Mesendoderm (in vitro differentiated cells): ENCODE data around the gene SOD2.

Experiments
- DNase-seq: peaks from one replicate; pipeline ENCODE4 v3.0.0; 2013
- H2AK5ac ChIP-seq: 2 replicates; pipeline ENCODE4 v1.6.1; 2013; ENCODE audit warnings: low read length, inconsistent platforms
- H2BK120ac ChIP-seq: 2 replicates; pipeline ENCODE4 v1.6.1; 2013; ENCODE audit warnings: low read depth, mild to moderate bottlenecking, low read length, moderate library complexity, mixed read lengths
- H2BK15ac ChIP-seq: replicated peaks from 2 replicates; pipeline ENCODE4 v1.6.1; 2013; ENCODE audit warnings: low read depth, mild to moderate bottlenecking, moderate library complexity
- H2BK5ac ChIP-seq: 2 replicates; pipeline ENCODE4 v1.6.1; 2013; ENCODE audit warnings: low read length, inconsistent platforms
- H3K18ac ChIP-seq: 2 replicates; pipeline ENCODE4 v1.6.1; 2013; ENCODE audit warnings: mild to moderate bottlenecking, low read length, mixed read lengths
- H3K23ac ChIP-seq: one replicate; pipeline ENCODE4 v1.6.1; 2013; ENCODE audit warnings: low read length
- H3K27ac ChIP-seq: 2 replicates; pipeline ENCODE4 v1.5.1; 2013; ENCODE audit warnings: low read depth, mild to moderate bottlenecking, inconsistent platforms, low read length, moderate library complexity
- H3K27me3 ChIP-seq: 2 replicates; pipeline ENCODE4 v1.6.1; 2013; ENCODE audit warnings: low read length, control low read depth, mild to moderate bottlenecking, inconsistent platforms; ENCODE audit not compliant: insufficient read depth, poor library complexity
- H3K36me3 ChIP-seq: 2 replicates; pipeline ENCODE4 v1.6.1; 2013; ENCODE audit warnings: low read length, inconsistent platforms; ENCODE audit not compliant: control insufficient read depth, insufficient read depth
- H3K4ac ChIP-seq: one replicate; pipeline ENCODE4 v1.6.1; 2013; ENCODE audit warnings: low read depth, mild to moderate bottlenecking, low read length, moderate library complexity
- H3K4me1 ChIP-seq: 2 replicates; pipeline ENCODE4 v1.6.1; 2013; ENCODE audit warnings: low read depth, low read length, inconsistent platforms; ENCODE audit not compliant: control insufficient read depth
- H3K4me2 ChIP-seq: 2 replicates; pipeline ENCODE4 v1.6.1; 2013; ENCODE audit warnings: low read length
- H3K4me3 ChIP-seq: 2 replicates; pipeline ENCODE4 v1.5.1; 2013; ENCODE audit warnings: mild to moderate bottlenecking, low read length
- H3K56ac ChIP-seq: one replicate; pipeline ENCODE4 v1.6.1; 2013; ENCODE audit warnings: low read length
- H3K79me1 ChIP-seq: 2 replicates; pipeline ENCODE4 v1.6.1; 2013; ENCODE audit warnings: low read length, inconsistent platforms
- H3K79me2 ChIP-seq: 2 replicates; pipeline ENCODE4 v1.6.1; 2013; ENCODE audit warnings: mild to moderate bottlenecking, low read length; ENCODE audit not compliant: control insufficient read depth, insufficient read depth
- H3K9ac ChIP-seq: 2 replicates; pipeline ENCODE4 v1.6.1; 2013; ENCODE audit warnings: low read length, inconsistent platforms
- H4K5ac ChIP-seq: one replicate; pipeline ENCODE4 v1.6.1; 2013; ENCODE audit warnings: low read length
- H4K8ac ChIP-seq: one replicate; pipeline ENCODE4 v1.6.1; 2013; ENCODE audit warnings: low read depth, mild to moderate bottlenecking, control low read depth, low read length, moderate library complexity
- WGBS: extraction: QIAGEN DNeasy Blood & Tissue Kit; methylation state at CpG from one replicate; pipeline ENCODE4 v1.1.7; 2013; ENCODE audit warnings: low lambda C conversion rate, missing lambda C conversion rate; ENCODE audit not compliant: insufficient coverage; ENCODE audit errors: extremely low coverage; 5-methylcytosine and 5-hydroxymethylcytosine counted together

Gene SOD2

DNA sequence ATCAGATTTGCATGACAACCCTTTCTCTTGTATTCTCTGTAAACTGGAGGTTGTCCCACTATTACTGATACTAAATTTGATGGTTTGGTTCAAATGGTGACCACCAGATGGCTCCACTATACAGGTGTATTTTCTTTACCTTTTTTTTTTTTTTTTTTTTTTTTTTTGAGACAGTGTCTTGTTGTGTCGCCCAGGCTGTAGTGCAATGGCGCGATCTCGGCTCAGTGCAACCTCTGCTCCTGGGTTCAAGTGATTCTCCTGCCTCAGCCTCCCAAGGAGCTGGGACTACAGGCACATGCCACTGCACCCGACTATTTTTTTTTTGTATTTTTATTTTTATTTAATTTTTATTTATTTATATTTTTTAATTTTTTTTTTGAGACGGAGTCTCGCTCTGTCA is 27.7 kb upstream of the SOD2 start:
- no peak overlapping the region for H3K27ac ChIP-seq
- no peaks in the 10 kb centered on the region for H3K27me3 ChIP-seq
- peaks cover 14% of the 10 kb centered on the region for H3K79me2 ChIP-seq
- no peak overlapping the region for H2AK5ac ChIP-seq
- H2BK5ac ChIP-seq, result no peak overlapping the region
- no CpG with 5 or more reads among the region's 7 CpGs for WGBS
- H4K8ac ChIP-seq, result no peak overlapping the region
- H3K4me2 ChIP-seq, result no peak overlapping the region
- no peak overlapping the region for H2BK15ac ChIP-seq
- no peak overlapping the region for H3K4me3 ChIP-seq
- H3K79me1 ChIP-seq, result peaks cover 6% of the 10 kb centered on the region
- H3K36me3 ChIP-seq, result peaks cover 1% of the 10 kb centered on the region
- no peak overlapping the region for H2BK120ac ChIP-seq
- H3K4me1 ChIP-seq, result no peaks in the 10 kb centered on the region
- peak; percentile 73 for DNase-seq
- no peak overlapping the region for H3K18ac ChIP-seq
- H3K4ac ChIP-seq, result no peak overlapping the region
- no peak overlapping the region for H3K9ac ChIP-seq
- H3K23ac ChIP-seq, result no peak overlapping the region
- H3K56ac ChIP-seq, result no peak overlapping the region
- H4K5ac ChIP-seq, result no peak overlapping the region

DNA sequence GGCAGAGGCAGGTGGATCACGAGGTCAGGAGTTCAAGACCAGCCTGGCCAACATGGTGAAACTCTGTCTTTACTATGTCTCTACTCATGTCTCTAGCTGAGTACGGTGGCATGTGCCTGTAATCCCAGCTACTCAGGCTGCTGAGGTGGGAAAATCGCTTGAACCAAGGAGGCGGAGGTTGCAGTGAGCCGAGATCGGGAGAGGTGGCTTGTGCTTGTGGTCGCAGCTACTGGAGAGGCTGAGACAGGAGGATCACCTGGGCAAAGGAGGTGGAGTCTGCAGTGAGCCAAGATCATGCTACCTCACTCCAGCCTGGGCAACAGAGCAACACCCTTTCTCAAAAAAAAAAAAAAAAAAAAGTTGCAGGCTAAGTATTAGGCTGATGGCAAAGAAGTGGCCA is 26.2 kb upstream of the SOD2 start:
- H3K27me3 ChIP-seq, result no peaks in the 10 kb centered on the region
- H3K4ac ChIP-seq, result no peak overlapping the region
- no peak overlapping the region for H3K18ac ChIP-seq
- no peak overlapping the region for H2BK5ac ChIP-seq
- H4K5ac ChIP-seq, result no peak overlapping the region
- no peak overlapping the region for H3K9ac ChIP-seq
- no peak overlapping the region for H3K56ac ChIP-seq
- H3K4me2 ChIP-seq, result no peak overlapping the region
- no peak overlapping the region for H4K8ac ChIP-seq
- H2BK15ac ChIP-seq, result no peak overlapping the region
- H2AK5ac ChIP-seq, result no peak overlapping the region
- no peak overlapping the region for H3K27ac ChIP-seq
- no peak overlapping the region for H3K4me3 ChIP-seq
- no peak overlapping the region for H3K23ac ChIP-seq
- peaks cover 9% of the 10 kb centered on the region for H3K79me2 ChIP-seq
- H3K36me3 ChIP-seq, result peaks cover 1% of the 10 kb centered on the region
- no peaks in the 10 kb centered on the region for H3K4me1 ChIP-seq
- DNase-seq, result no peak
- peaks cover 6% of the 10 kb centered on the region for H3K79me1 ChIP-seq
- no peak overlapping the region for H2BK120ac ChIP-seq
- no CpG with 5 or more reads among the region's 7 CpGs for WGBS

DNA sequence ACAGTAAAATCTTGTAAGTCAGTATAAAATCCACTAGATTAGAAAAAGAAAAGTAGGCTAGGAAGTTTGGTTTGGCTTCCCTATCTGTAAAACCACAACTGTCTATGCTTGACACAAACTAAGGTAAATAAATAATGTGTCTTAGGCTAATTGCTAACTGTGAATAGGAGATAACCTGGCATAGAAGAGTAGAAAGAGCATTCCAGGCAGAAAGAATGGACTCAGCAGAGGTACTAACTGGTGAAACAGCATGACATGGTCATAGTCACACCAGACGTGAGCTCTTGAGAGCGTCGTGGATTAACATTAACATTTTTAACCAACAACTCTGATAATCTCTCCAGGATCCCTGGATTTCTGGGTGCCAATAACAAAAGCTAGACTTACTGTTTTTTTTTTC is 25.6 kb upstream of the SOD2 start:
- Histone ChIP-seq H4K8ac (no peak overlapping the region), H3K4me1 (no peaks in the 10 kb centered on the region), H2AK5ac (no peak overlapping the region), H3K56ac (no peak overlapping the region), H3K23ac (no peak overlapping the region), H3K36me3 (peaks cover 1% of the 10 kb centered on the region), H2BK120ac (no peak overlapping the region), H3K27ac (no peak overlapping the region), H3K9ac (no peak overlapping the region), H3K4me2 (no peak overlapping the region), H3K79me1 (peaks cover 6% of the 10 kb centered on the region), H3K27me3 (no peaks in the 10 kb centered on the region), H3K4me3 (no peak overlapping the region), H2BK15ac (no peak overlapping the region), H3K79me2 (peaks cover 8% of the 10 kb centered on the region), H4K5ac (no peak overlapping the region), H3K4ac (no peak overlapping the region), H3K18ac (no peak overlapping the region), H2BK5ac (no peak overlapping the region)
- no CpG with 5 or more reads among the region's 3 CpGs for WGBS
- DNase-seq, result peak; percentile 64

DNA sequence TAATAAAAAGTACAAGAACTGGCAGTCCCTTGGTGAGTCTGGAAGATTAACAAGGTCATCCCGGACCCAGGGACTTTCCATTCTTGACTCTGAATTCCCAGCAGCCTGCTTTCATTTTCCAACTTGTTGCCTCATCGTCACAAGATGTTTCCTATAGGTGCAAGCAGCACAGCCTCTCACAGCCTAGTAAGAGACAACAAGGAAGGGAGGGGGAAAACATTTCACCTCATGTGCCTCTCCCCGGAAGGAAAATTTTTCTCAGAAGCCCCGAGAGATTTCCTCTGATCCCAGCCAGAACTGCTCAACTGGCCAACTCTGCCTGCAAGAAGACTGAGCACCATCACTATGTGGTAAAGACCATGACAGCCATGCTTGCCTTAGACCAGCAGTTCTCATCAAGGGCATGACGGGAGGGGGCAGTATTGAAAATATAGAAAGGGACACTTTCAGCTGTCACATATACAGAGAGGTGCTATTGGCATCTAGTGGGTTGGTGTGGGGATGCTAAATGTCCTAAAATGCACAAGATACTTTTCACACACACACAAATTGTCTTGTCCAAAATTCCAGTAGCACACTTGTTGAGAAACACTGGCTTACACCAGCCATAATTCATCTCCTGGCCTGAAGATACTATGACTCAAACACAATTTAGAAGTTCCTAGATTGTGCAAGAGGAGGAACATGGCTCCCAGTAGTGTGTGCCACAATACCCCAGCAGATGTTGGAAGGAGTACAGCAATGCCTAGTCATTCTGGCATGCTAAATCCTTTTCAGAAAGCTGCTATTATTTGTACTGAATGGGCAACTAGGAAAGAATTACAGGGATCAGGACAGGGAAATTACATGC is 23.4 kb upstream of the SOD2 start:
- Histone ChIP-seq H3K4ac (no peak overlapping the region), H2BK120ac (no peak overlapping the region), H3K9ac (no peak overlapping the region), H3K4me2 (no peak overlapping the region), H2BK15ac (no peak overlapping the region), H3K18ac (no peak overlapping the region), H3K27me3 (no peaks in the 10 kb centered on the region), H3K56ac (no peak overlapping the region), H3K27ac (no peak overlapping the region), H4K5ac (no peak overlapping the region), H3K4me1 (no peaks in the 10 kb centered on the region), H3K79me1 (no peaks in the 10 kb centered on the region), H3K36me3 (no peaks in the 10 kb centered on the region), H4K8ac (no peak overlapping the region), H2AK5ac (no peak overlapping the region), H2BK5ac (no peak overlapping the region), H3K23ac (no peak overlapping the region), H3K79me2 (no peaks in the 10 kb centered on the region), H3K4me3 (no peak overlapping the region)
- DNase-seq, result no peak
- WGBS, result no CpG with 5 or more reads among the region's 5 CpGs

DNA sequence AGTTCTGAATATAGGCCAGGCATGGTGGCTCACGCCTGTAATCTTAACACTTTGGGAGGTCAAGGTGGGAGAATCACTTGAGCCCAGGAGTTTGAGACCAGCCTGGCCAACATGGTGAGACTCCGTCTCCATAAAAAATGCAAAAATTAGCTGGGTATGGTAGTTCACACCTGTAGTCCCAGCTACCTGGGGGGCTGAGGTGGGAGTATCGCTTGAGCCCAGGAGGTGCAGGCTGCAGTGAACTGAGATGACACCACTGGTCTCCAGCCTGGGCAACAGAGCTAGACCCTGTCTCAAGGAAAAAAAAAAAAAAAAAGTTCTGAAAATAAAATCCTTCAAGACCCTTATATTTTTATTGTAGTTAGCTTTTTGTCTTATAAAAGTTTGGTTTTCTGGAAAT is 22.6 kb upstream of the SOD2 start:
- H3K4me1 ChIP-seq, result no peaks in the 10 kb centered on the region
- no peak overlapping the region for H4K5ac ChIP-seq
- no peak overlapping the region for H2BK5ac ChIP-seq
- H3K27me3 ChIP-seq, result no peaks in the 10 kb centered on the region
- H3K36me3 ChIP-seq, result no peaks in the 10 kb centered on the region
- H3K4ac ChIP-seq, result no peak overlapping the region
- H2BK15ac ChIP-seq, result no peak overlapping the region
- H3K79me1 ChIP-seq, result no peaks in the 10 kb centered on the region
- H2AK5ac ChIP-seq, result no peak overlapping the region
- no peaks in the 10 kb centered on the region for H3K79me2 ChIP-seq
- DNase-seq, result no peak
- no peak overlapping the region for H3K18ac ChIP-seq
- H2BK120ac ChIP-seq, result no peak overlapping the region
- WGBS, result no CpG with 5 or more reads among the region's 3 CpGs
- H3K23ac ChIP-seq, result no peak overlapping the region
- no peak overlapping the region for H3K4me2 ChIP-seq
- H3K27ac ChIP-seq, result no peak overlapping the region
- H3K9ac ChIP-seq, result no peak overlapping the region
- no peak overlapping the region for H4K8ac ChIP-seq
- no peak overlapping the region for H3K56ac ChIP-seq
- no peak overlapping the region for H3K4me3 ChIP-seq

DNA sequence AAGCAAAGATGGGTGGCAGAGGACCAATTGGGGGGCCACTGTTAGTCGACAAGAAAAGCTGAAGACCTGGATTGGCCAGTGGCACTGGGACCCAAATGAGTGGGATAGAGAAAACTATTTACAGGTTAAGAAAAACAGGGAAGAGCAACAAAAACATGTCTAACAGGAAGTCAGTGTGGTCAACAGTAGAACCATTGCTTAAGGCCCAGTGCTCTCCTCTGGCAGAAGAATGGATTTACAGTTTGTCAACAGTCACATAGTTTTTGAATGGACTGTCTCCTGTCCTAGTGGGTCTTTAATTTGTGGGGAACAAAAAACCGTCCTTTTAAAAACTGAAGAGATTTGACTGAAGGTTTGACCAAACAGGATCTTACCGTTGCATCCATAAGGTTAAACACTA is 22.1 kb upstream of the SOD2 start:
- Histone ChIP-seq H3K4me3 (no peak overlapping the region), H3K4ac (no peak overlapping the region), H4K8ac (no peak overlapping the region), H3K4me1 (no peaks in the 10 kb centered on the region), H3K18ac (no peak overlapping the region), H3K27me3 (no peaks in the 10 kb centered on the region), H3K79me1 (no peaks in the 10 kb centered on the region), H3K23ac (no peak overlapping the region), H3K27ac (no peak overlapping the region), H3K56ac (no peak overlapping the region), H4K5ac (no peak overlapping the region), H3K36me3 (no peaks in the 10 kb centered on the region), H3K4me2 (no peak overlapping the region), H3K9ac (no peak overlapping the region), H2BK15ac (no peak overlapping the region), H2BK120ac (no peak overlapping the region), H2AK5ac (no peak overlapping the region), H3K79me2 (no peaks in the 10 kb centered on the region), H2BK5ac (no peak overlapping the region)
- DNase-seq, result no peak
- WGBS, result no CpG with 5 or more reads among the region's 3 CpGs
